ENCODE results near the gene FAM228A.

DNA sequence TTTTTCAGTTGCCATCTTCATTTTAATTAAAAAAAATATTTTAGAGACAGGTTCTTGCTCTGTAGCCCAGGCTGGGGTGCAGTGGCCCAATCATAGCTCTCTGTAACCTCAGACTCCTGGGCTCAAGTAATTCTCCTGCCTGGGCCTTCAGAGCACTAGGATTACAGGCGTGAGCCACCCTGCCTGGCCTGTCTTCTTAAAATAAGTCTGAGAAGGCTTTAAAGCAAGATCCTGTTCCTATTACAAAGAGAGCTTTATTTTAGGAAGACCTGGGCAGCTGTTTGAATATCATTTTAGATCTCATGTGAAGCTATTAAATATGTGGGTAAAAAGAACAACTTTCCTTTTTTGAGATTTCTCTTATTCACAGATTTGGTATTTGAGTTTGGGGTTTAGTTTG lies 1.5 kb downstream of the FAM228A start:
- TF ChIP-seq, protein P1, sequence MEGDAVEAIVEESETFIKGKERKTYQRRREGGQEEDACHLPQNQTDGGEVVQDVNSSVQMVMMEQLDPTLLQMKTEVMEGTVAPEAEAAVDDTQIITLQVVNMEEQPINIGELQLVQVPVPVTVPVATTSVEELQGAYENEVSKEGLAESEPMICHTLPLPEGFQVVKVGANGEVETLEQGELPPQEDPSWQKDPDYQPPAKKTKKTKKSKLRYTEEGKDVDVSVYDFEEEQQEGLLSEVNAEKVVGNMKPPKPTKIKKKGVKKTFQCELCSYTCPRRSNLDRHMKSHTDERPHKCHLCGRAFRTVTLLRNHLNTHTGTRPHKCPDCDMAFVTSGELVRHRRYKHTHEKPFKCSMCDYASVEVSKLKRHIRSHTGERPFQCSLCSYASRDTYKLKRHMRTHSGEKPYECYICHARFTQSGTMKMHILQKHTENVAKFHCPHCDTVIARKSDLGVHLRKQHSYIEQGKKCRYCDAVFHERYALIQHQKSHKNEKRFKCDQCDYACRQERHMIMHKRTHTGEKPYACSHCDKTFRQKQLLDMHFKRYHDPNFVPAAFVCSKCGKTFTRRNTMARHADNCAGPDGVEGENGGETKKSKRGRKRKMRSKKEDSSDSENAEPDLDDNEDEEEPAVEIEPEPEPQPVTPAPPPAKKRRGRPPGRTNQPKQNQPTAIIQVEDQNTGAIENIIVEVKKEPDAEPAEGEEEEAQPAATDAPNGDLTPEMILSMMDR (IDR thresholded peaks at IDR 0.05; ENCODE audit: low read depth, low read length, poor library complexity, severe bottlenecking), result no peak
- TF ChIP-seq EZH2phosphoT487 (IDR thresholded peaks at IDR 0.05; ENCODE audit: borderline replicate concordance, low read length), result no peak

Measured in DOHH2 (cell line).